Esophagus muscularis mucosa (tissue), 4 donors: Measurements from ENCODE around the gene VEGFD. TPM values are rescaled to one million over a fixed set of nuclear protein-coding genes. Genes with fewer than 3 reads are reported as not detected.
"Not testable (repeated sequence)": the region's sequence is repeated elsewhere in the genome, so short reads cannot be mapped to it uniquely, and the experiment has no call there.

Experiments used
- DNase-seq: peaks from one replicate; pipeline ENCODE4 v3.0.0-alpha.2; 2017; ENCODE audit errors: extremely low spot score
- H3K27ac ChIP-seq, 4 donors: fragments of 200-600 bp; sonication (generic); replicated peaks in 1 of 4; 1 replicate in 3 of 4; 2 replicates in 1 of 4; pipeline ENCODE4 v1.5.1; 2016 to 2019; ENCODE audit warnings: mild to moderate bottlenecking in 1 of 4
- H3K27me3 ChIP-seq, 4 donors: fragments of 200-600 bp; sonication (generic); one replicate each; pipeline versions ENCODE4 v1.5.1 to v1.6.0; 2016 to 2019
- H3K36me3 ChIP-seq, 4 donors: fragments of 200-600 bp; sonication (generic); one replicate each; pipeline ENCODE4 v1.5.1; 2016 to 2019
- H3K4me1 ChIP-seq, 4 donors: fragments of 200-600 bp; sonication (generic); one replicate each; pipeline ENCODE4 v1.5.1; 2016 to 2019
- H3K4me3 ChIP-seq, 4 donors: fragments of 200-600 bp; sonication (generic); 1 replicate in 2 of 4; 2 replicates in 2 of 4; pipeline ENCODE4 v1.5.1; 2016 to 2019; ENCODE audit warnings: mild to moderate bottlenecking in 4 of 4, moderate library complexity in 1 of 4
- H3K9me3 ChIP-seq, 4 donors: fragments of 200-600 bp; sonication (generic); 1 replicate in 3 of 4; 2 replicates in 1 of 4; pipeline ENCODE4 v1.5.1; 2016 to 2019
- EP300 ChIP-seq: sonication (generic); formaldehyde crosslinking; IDR thresholded peaks from one replicate; pipeline ENCODE4 v1.6.1; 2017; ENCODE audit warnings: antibody characterized with exemption
- POLR2A ChIP-seq: fragments of 450-650 bp; IDR thresholded peaks from one replicate; pipeline ENCODE4 v1.6.1; 2017; ENCODE audit warnings: antibody characterized with exemption, moderate library complexity, mild to moderate bottlenecking, low read depth
- POLR2AphosphoS5 ChIP-seq, 2 donors: sonication (generic); formaldehyde crosslinking; IDR thresholded peaks; one replicate each; pipeline ENCODE4 v1.6.1; 2017; ENCODE audit warnings: antibody characterized with exemption in 2 of 2
- WGBS: methylation state at CpG from one replicate; pipeline ENCODE4 v1.1.5; 2018; 5-methylcytosine and 5-hydroxymethylcytosine counted together
- intact Hi-C: fragments of 100-400 bp; cut with DNase I; formaldehyde crosslinking; loops from one replicate; pipeline ENCODE4 v1.15.1; 2023
- total RNA-seq, 4 donors: library from RNA; depleted of rRNA; stranded (reverse); fragments of >200 nt; gene quantifications; one replicate each; pipeline versions ENCODE4 v1.1.0 to v1.2.1, GENCODE V29; 2016
- TF ChIP-seq, protein P1 (sequence below), 3 experiments: fragments of 200-600 bp in 2 of 3; fragments of 450-650 bp in 1 of 3; sonication (generic) in 2 of 3; IDR thresholded peaks; one replicate each; pipeline ENCODE4 v1.5.1; 2017 to 2019; ENCODE audit warnings: antibody characterized with exemption in 3 of 3, mild to moderate bottlenecking in 2 of 3, moderate library complexity in 1 of 3

Gene VEGFD
- total RNA-seq, 4 donors from 2014 or later: 1.8 to 6.0 (median 3.7) TPM

DNA sequence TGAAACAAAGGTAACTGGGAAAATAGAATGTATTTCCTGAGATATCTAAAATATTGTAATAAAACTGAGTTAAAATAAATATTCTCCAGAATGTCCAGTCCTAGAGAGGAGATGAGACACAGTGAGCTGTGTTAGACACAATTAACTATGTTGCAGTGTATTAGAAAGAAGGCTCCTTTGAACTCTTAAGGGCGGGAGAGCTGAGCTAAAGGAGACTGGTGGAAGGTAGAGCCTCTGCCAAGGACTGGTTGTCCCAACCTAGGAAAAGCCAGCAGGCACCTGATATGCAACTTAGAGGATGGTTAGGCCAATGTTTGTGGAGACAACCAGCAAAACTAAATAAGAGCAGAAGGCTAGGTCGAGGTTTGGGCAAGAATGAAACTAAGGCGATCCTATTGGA is 73.1 kb downstream of the VEGFD start:
- H3K36me3 ChIP-seq: no peaks in the 10 kb centered on the region
- no peaks in the 10 kb centered on the region for H3K9me3 ChIP-seq
- TF ChIP-seq POLR2AphosphoS5 (IDR thresholded peaks at IDR 0.05) (no peak), EP300 (no peak), POLR2A (no peak)
- TF ChIP-seq, protein P1, sequence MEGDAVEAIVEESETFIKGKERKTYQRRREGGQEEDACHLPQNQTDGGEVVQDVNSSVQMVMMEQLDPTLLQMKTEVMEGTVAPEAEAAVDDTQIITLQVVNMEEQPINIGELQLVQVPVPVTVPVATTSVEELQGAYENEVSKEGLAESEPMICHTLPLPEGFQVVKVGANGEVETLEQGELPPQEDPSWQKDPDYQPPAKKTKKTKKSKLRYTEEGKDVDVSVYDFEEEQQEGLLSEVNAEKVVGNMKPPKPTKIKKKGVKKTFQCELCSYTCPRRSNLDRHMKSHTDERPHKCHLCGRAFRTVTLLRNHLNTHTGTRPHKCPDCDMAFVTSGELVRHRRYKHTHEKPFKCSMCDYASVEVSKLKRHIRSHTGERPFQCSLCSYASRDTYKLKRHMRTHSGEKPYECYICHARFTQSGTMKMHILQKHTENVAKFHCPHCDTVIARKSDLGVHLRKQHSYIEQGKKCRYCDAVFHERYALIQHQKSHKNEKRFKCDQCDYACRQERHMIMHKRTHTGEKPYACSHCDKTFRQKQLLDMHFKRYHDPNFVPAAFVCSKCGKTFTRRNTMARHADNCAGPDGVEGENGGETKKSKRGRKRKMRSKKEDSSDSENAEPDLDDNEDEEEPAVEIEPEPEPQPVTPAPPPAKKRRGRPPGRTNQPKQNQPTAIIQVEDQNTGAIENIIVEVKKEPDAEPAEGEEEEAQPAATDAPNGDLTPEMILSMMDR (IDR thresholded peaks at IDR 0.05): no peak
- DNase-seq: no peak
- H3K27me3 ChIP-seq: no peaks in the 10 kb centered on the region
- H3K4me3 ChIP-seq: no peak overlapping the region
- intact Hi-C loops: no loop called here
- H3K4me1 ChIP-seq: peaks cover 0 to 6% (median 4%) of the 10 kb centered on the region in 4 donors
- H3K27ac ChIP-seq: no peak overlapping the region
- 84% methylated on average over 3 of the region's 3 CpGs for WGBS

DNA sequence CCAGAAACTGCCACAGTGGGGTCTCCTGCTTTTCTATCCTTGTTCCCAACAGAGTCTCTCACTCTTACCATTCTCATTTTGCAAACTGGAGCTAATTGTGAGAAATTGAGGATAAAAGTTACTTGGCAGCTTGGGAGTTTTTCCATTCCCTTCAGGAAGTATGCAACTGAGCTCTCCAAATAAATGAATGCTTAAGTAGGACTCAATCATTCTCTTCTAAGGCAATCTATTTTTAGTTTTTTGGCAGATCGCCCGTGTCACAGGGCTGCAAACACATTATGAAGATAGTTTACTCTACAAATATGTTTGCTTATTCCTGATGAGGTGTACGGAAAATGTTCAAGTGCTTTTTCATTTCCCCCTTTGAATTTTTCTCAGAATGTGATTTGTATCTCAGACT is 74.1 kb downstream of the VEGFD start:
- Histone ChIP-seq H3K27ac (peak overlapping the region in 2 of 4 donors; percentile 7 to 20), H3K4me3 (no peak overlapping the region), H3K4me1 (peaks cover 0 to 6% (median 4%) of the 10 kb centered on the region in 4 donors), H3K9me3 (no peaks in the 10 kb centered on the region), H3K27me3 (no peaks in the 10 kb centered on the region), H3K36me3 (no peaks in the 10 kb centered on the region)
- DNase-seq: no peak
- WGBS: 31% methylated on average over 3 of the region's 3 CpGs
- intact Hi-C loops: no loop called here
- no peak for TF ChIP-seq POLR2AphosphoS5 (IDR thresholded peaks at IDR 0.05)
- TF ChIP-seq, protein P1 (IDR thresholded peaks at IDR 0.05): no peak
- TF ChIP-seq EP300: no peak
- TF ChIP-seq POLR2A: no peak

GRCh38 chrX:15305899-15306298 is 78.3 kb downstream of the VEGFD start:
- 63% methylated on average over 3 of the region's 3 CpGs for WGBS
- H3K27me3 ChIP-seq: not testable (repeated sequence)

GRCh38 chrX:15301924-15302323 is 82.3 kb downstream of the VEGFD start:
- intact Hi-C loops: no loop called here
- WGBS: 43% methylated on average over 4 of the region's 4 CpGs
- no peak overlapping the region for H3K27ac ChIP-seq
- TF ChIP-seq, protein P1 (IDR thresholded peaks at IDR 0.05): no peak
- peak in 1 of 2 donors; percentile 25 for TF ChIP-seq POLR2AphosphoS5 (IDR thresholded peaks at IDR 0.05)
- no peaks in the 10 kb centered on the region for H3K27me3 ChIP-seq
- H3K4me3 ChIP-seq: no peak overlapping the region
- no peaks in the 10 kb centered on the region for H3K9me3 ChIP-seq
- H3K36me3 ChIP-seq: no peaks in the 10 kb centered on the region
- H3K4me1 ChIP-seq: peaks cover 0 to 12% (median 3%) of the 10 kb centered on the region in 4 donors
- DNase-seq: no peak

More at GRCh38 chrX:15305899-15306298, 78.3 kb downstream of the VEGFD start:
- DNase-seq, H3K4me1 ChIP-seq, H3K27ac ChIP-seq, H3K9me3 ChIP-seq, H3K36me3 ChIP-seq, H3K4me3 ChIP-seq, intact Hi-C loops: not testable (repeated sequence)

GRCh38 chrX:15299941-15300851 is 84.0 kb downstream of the VEGFD start:
- 58% methylated on average over 4 of the region's 4 CpGs for WGBS
- H3K9me3 ChIP-seq: no peaks in the 10 kb centered on the region
- no peak for TF ChIP-seq POLR2AphosphoS5 (IDR thresholded peaks at IDR 0.05)
- TF ChIP-seq, protein P1 (IDR thresholded peaks at IDR 0.05): peak; percentile 32 to 37 (median 33)
- TF ChIP-seq EP300: no peak

More at GRCh38 chrX:15299941-15300851, 84.0 kb downstream of the VEGFD start:
- DNase-seq: no peak
- no peaks in the 10 kb centered on the region for H3K27me3 ChIP-seq
- no peak overlapping the region for H3K4me3 ChIP-seq
- H3K27ac ChIP-seq: no peak overlapping the region
- H3K36me3 ChIP-seq: no peaks in the 10 kb centered on the region
- intact Hi-C loops: no loop called here
- peaks cover 0 to 12% (median 3%) of the 10 kb centered on the region in 4 donors for H3K4me1 ChIP-seq
